EH (cell line): ENCODE data around the gene DOK3.
A peak's percentile ranks its signal among the peaks of the same experiment; 100 is the strongest.
"Not testable (repeated sequence)": the region's sequence is repeated elsewhere in the genome, so short reads cannot be mapped to it uniquely, and the experiment has no call there.

Experiments used
- DNase-seq: peaks from one replicate; pipeline ENCODE4 v3.0.0-alpha.2; 2015; ENCODE audit warnings: low read depth

DOK3 gene

DNA sequence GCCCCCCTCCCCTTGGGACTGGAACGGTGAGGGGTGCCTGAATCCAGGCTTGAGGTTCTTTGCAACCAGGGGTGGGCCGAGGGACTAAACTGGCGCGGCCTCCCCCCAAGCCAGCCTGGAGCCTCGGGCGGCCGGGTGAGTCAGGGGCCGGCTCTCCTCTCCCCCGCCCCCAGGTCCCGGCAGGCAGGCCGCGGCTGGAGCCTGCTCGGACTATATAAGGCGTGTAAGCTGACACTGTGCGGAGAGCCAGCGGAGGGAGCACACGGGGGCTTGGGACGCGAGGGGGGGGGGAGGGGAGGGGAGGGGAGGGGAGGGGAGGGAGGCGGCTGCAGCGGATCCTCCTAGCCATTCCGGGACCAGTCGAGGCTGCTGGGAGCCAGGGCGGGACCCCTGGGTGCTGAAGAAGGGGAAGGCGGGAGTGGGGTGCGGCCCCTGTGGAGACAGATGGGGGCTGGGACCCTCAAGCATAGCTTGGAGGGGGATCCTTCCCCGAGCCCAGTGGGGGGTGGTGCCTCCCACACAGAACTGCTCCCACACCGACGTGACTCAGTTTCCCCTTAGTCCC lies 12.8 kb downstream of the DOK3 start:
- peak; percentile 97 for DNase-seq

DNA sequence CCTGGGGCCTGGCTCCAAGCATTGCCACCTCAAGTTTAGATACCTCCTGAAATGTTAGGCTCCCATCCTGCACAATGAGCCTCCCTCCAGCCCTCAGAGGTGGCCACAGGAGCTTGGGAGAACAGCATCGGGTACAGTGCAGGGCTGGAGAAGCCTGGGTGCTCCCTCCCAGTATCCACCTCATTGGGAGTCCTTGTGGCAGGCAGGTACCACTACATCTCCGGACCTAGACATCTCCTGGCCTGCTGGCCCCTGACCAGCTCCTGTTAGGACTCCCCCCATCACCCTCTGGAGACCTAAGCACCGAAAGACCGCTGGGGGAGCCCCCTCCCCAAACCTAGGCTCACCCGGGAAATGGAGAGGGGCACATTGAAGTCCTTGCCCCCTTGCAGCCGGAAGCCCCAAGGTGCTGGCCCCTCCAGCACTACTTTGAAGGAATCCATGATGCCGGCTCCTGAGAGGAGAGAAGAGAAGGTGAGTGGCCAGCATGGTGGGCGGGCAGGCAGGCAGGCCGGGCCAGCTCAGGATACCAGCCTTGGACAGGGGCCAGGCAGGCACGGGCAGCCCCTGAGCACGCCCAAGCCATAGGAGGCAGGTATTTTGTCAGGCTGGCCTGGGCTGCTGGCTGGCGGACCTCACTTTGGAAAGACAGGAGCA lies 13.4 kb downstream of the DOK3 start:
- DNase-seq = peak; percentile 78

DNA sequence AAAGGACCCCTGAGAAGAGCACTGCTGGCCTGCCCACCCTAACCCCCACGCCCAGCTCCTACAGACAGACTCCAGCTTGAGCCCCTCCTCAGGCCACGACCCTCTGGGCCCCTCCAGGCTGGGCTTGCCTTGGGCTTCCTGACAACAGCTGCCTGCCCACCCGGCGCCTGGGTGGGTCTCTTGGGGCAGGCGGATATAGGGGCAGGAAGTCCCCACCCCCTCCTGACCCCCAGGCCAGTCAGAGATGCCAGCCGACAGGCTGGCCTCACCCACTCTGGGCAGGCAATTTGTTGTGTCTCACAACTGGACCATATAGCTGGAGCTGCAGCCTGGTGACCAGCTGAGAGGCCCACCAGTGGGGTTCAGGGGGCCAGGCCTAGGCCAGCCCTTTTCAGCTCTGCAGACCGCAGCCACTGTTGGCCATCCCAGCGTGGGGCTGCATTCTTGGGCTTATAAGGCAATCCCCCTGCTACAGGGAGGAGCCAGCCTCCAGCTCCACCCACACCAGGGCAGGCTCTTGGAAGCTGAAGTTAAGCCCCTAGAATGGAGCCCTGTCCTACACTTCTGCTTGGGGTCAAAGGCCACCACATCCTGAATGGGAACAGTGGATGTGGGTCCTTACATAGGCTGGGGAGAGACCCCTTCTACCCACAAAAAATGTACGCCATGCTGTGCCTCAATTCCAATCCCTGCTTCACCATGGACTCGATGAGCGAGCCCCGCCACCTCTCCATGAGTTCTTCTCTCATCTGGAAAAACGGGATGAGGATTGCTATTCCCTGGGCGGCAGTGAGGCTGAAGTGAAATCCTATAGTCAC lies 14.2 kb downstream of the DOK3 start:
- DNase-seq = peak; percentile 98

DNA sequence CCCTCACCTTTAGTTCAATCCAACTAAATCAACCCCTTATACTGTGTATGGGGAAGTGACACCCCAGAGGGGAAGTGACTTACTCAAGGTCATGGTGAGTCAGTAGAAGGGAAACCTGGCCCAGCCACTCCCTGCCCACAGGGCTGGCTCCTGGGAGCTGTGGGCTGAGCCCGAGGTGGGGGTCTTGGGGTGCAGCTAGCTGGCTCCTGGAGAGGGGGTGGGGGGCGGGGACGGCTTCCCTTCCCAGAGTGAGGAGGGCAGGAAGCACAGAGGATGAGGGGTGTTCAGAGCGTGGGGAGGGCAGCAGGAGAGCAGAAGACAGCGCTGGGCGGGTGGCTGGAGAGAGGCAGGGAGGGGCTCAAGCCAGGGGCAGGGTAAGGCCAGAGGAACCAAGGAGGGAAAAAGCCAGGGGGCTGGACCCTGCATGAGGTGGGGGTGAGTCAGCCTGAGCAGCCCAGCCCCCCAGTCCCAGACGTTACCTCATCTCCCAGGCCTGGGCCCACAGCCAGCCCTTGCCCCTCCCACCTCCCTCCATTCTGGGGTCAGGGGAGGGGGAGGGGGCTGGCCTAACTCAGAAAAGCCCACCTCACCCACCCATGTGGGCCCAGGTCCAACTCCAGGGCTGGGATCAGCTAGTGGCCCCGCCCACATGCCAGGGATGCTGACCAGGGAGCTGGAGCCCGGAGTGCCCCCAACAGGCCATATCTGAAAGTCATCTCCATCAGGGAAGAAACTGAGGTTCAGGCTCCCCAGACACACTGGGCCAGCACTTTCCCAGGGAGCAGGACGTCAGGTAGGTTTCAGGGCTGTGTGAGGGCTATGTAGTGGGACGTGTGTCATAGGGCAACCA lies 15.1 kb downstream of the DOK3 start:
- DNase-seq = peak; percentile 97

DNA sequence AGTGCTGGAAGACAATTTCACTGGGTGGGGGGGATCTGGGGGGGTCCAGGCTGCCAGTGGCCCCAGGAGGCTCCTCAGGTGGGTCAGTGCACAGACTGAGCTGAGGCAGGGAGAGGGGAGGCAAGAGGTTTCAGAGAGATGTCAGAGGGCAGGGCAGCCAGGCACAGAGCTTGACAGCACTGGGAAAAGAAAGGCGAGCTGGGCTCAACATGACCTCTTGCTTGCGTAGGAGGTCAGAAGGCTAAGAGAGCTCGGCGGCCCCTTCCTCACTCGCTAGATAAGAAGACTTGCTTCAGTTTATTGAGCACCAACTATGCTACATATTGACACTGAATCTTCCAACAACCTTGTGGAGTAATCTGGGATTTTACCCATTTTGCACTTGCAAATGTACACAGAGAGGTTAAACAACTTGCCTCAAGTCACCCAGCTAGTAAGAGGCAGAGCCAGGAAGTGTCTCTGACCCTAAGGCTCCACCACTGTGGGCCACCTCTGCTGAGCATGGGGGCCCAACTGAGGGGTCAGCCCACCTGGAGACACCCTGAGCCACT lies 15.8 kb downstream of the DOK3 start:
- no peak for DNase-seq

DNA sequence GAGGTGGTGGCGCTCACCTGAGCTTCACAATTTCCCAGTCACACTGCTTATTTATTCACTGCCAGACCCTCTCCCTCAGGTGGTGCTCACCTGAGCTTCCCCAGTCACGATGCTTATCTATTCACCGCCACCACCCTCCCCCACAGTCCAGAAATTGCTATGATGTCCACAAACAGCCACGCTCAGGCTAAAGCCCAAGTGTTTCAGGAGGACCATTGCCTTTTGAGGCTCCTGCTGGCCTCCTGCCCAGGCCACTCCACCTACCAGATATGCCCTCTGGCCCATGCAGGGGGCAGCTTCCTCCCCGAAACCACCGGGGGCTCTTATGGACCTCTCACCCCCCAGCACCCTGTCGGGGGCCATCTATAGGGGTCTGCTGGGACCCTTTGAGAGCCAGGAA lies 16.8 kb downstream of the DOK3 start:
- DNase-seq = no peak

DNA sequence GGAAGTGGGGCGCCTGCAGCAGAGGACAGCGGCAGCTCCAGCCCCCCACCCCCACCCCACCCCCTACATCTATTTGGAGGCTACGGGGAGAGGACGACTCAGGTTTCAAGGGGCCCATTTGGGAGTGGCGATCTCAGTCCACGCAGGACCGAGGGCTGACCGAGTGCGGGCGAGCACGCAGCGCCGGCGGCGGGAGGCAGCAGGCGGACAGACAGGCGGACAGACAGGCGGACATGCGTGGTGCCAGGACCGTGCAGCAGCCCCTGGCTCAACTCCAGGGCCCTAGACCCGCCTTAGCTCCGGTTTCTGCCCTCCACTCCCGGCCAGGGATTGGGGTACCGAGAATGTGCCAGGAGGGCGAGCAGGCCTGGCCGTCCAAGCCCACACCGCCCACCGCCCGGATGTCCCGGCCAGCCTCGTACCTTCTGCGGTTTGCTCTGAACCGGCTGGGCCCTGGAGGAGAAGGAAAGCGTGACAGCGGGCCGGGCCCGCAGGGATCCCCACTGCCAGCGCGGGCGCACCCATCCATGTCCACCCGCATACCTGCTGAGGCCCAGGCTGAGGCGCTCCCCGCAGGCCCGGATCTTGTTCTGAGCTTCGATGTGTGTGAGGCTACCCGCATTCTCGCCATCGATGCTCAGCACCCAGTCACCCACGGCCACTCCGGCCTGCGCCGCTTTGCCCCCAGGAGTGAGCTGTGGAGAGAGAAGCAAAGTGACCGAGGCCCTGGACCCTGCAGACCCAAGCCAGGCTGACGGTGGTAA lies 17.5 kb downstream of the DOK3 start:
- DNase-seq = no peak

DNA sequence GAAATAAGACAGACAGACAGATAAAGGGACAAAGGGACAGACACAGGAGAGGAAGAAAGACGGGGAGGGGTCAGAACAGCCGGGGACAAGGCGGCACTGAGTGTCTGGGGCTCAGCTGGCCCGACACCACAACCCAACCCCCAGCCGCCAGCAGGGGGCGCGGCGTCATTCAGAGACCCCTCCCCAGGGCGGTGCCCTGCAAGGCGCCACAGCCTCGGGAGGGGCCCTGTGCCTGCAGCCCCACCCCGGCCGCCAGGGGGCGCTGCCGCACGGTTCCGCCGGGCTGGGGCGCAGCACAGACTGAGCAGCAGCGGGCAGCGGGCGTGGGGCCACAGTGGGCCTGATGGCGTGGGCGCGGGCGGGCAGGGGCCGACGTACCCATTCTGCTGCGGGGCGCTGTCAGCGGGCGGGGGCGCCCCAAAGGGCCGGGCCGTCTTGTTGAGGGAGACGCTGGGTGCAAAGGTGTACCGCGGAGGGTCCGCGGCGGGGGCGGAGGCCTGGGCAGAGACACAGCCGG lies 18.1 kb downstream of the DOK3 start:
- DNase-seq = peak; percentile 53

DNA sequence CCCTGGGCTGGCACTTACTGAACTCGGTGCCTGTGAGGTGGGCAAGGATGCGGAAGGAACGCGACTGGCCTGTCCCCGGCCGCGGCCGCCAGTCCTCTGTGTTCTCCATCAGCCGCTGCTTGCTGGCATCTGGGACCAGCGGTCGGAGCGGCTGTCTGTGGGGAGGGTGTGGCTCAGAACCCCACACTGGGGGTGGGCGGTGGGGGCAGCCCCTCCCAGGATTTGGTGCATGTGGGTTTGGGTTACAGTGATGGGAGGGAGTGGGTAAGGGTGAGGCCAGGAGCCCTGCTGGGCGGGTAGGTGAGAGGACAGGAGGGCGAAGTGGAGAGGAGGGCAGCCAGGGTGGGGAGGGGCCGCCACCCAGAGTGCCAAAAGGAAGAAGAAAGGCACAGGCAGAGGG lies 18.6 kb downstream of the DOK3 start:
- DNase-seq = no peak

DNA sequence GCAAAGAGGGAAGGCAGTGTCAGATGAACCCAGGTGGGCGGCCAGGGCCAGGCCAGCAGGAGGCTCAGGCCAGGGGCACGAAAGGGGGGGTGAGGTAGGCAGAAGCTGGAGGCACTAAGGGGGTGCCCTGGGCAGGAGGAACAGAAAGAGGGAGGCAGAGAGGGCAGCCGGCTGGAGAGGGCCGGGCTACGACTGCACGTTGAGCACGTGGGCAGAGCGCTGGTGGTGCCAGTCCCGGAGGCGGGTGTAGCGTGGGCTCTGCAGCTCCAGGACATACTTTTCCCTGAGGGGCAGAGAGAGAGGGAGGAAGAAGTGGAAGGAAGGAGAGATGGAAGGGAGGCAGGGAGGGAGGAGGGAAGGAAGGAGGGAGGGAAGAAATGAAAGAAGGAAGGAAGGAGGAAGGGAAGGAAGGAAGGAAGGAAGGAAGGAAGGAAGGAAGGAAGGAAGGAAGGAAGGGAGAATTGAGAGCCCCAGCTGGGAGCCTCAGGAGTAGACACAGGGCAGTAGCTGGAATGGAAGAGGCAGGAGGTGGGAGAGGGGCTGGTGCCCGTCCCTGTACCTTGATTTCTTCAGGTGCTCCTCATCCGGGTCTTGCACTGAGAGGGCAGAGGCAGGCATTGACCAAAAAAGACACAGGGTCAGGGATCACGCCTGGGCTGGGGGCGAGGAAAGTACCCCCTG lies 19.2 kb downstream of the DOK3 start:
- DNase-seq = no peak

DNA sequence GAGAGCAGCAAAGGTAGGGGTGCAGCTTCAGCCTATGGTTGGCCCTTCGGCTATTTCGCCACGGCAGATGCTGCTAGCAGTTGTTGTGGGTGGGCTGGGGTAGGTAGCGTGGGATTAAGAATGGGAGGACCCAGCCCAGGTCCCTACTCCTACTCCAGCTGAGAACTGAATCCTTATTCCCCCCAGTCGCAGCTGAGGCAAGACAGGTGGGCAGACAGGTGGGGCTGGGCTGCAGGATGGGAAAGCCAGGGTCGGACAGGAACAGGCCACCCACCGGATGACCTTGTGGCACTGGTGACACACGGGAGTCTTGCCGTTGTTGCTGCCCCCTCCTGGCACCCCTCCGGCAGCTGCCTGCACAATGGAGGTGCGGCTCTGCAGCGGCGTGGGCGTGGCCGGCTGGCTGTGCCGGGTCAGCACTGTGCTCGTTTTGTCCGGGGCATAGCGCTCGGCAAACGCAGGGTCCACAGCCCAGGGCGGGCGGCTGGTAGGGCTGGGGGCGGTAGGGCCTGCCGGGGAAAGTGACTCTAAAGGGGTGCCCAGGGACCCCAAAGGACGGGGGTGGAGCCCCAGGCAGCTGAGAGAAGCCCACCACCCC lies 20.4 kb downstream of the DOK3 start:
- peak; percentile 30 for DNase-seq

DNA sequence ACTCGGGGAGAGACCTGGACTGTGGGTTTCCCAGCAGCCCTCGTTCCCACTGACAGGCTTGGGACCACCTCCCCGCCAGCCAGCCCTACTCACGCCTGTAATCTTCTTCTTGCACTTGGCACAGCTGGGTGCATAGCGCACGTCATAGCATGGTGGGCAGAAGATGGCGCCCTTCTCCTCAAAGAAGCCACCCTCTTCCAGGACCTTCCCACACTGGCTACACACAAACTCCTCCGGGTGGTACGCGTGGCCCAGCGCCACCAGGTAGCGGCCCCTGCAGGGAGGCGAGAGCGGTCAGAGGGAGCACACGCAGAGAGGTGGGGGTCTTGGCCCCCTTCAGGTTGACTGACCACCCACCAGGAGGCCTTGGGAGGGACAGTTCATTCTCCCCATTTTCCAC lies 21.7 kb downstream of the DOK3 start:
- peak; percentile 19 for DNase-seq

DNA sequence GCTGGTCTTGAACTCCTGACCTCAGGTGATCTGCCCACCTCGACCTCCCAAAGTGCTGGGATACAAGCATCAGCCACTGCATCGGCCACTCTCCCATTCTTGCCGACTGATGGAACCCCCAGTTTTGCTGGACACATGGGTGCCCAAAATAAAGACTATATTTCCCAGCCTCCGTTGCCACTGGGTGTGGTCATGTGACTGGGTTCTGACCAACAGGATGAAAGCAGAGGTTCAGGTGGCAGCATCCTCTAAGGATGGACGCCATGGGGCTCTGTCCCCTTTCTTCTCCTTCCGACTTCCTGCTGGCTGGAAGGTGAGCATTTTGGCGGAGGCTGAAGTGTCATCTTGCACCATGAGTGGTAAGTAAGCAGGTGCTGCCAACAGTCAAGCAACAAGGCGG lies 22.5 kb downstream of the DOK3 start:
- DNase-seq = no peak

DNA sequence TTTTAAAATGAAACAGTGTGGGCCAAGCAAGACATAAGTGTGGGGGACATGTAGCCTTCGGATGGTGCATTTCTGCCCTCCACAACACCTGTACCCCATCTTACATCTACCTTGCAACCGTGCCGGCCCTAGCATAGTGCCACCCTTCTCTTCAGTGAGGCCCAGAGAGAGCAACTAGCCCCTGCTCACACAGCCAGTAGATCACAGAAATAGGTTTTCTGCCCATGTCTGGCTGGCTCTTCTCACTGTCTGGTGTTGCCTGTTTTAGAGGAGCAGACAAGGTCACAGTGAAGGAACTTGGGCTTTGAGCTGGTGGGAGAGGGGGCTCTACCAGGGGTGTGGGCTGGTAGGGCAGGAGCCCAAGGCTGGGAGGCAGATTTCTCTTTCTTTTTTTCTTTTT lies 23.4 kb downstream of the DOK3 start:
- DNase-seq = no peak

DNA sequence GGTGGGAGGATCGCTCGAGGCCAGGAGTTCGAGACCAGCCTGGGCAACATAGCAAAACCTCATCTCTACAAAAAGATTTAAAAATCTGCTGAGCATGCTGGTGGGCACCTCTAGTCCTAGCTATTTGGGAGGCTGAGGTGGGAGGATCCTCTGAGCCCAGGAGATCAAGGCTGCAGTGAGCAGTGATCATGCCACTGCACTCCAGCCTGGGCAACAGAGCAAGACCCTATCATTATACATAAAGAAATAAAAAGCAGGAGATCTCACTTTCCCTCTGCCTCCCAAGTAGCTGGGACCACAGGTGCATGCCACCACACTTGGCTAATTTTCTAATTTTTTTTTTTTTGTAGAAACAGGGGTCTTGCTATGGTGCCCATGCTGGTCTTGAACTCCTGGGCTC lies 23.9 kb downstream of the DOK3 start:
- DNase-seq = not testable (repeated sequence)

DNA sequence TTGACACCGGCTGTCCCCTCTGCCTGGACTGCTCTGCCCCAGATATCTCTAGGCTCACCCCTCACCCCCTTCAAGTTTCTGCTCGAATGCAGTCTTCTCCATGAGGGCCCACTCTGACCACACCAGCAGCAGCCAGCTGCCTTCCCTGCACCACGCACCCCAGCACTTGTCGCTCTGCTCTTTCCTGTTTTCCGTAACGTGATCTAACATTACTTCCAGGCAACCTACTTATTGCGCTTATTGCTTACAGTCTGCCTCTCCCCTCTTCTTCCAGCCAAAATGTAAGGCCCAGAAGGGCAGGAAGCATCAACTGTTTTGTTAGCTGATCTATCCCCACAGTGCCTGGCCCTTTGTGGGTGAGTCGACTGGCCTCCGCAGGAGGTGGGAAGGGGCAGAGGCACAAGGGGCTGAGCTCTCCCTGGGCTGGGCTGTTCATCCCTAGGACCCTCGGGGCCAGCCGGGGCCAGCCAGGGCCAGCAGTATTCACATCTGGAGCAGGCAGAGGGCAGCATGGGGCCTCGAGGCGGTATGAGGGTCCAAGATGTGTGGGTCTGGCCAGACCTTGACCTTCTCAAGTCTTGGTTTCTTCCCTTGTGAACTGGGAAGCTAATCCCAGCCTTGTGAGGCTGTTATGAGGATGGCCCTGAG lies 24.6 kb downstream of the DOK3 start:
- DNase-seq = peak; percentile 32

DNA sequence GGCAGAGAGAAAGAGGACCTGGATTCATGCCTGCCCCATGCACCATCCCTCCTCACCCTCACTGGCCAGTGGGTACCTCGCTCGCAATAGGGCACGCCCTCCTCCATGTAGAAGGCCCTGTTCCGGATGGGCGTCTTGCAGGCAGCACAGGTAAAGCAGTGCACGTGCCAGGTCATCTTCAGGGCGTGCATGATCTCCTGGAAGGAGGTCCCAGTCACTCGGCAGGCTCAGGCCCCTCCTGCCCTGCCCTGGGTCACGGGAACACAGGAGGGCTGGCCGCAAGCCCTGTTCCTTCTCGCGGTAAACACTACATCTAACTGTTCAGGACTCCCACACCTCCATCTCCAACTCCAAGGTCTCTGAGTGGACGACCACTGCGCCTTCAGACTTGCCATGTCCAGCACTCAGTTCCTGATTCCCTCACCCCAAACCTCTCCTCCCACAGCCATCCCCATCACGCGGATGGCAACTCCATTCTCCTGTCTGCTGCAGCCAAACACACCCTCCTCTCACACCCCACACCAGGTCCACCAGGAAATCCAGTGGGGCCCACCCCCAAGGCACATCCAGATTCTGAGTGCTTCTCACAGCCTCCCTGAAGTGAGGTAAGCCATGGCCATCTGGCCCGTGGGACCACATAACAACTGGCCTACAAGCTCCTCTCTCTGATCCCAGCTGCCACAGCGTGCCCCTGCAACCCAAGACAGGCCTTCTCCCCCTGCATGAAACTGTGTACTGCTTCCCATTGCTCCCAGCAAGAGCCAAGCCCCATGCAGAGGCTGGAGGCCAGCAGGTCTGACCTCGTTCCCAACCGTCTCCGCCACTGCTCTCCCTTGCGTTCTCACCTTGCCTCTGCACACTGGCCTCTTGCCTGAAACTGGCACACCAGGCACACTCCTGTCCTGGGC lies 25.4 kb downstream of the DOK3 start:
- DNase-seq = peak; percentile 45

DNA sequence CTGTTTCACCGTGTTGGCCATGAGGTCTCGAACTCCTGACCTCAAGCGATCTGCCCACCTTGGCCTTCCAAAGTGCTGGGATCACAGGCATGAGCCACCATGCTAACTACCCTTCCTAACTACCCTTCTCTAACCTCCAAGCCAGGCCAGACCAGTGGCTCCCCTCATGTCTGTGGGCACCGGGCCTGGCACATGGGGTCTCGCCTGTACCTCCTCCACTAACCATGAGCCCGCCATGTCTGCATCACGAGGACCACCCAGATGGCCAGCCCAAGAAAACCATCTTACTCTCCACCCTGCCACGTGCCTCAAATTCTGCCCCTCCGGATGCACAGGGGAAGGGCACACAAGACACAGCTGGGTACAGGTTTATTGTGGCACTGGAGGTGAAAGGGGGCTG lies 26.6 kb downstream of the DOK3 start:
- no peak for DNase-seq
